KOPT-K1 (cell line): ENCODE data around the gene A4GALT.
"Not testable (repeated sequence)": the region's sequence is repeated elsewhere in the genome, so short reads cannot be mapped to it uniquely, and the experiment has no call there.

Experiments used
- H3K27ac ChIP-seq: fragments of 200-600 bp; sonication (generic); 2 replicates; pipeline ENCODE4 v1.5.1; 2016; ENCODE audit warnings: antibody characterized with exemption, mild to moderate bottlenecking, low read depth, low read length; ENCODE audit not compliant: poor library complexity, severe bottlenecking
- H3K36me3 ChIP-seq: fragments of 200-600 bp; sonication (generic); 2 replicates; pipeline ENCODE4 v1.5.1; 2017; ENCODE audit warnings: antibody characterized with exemption, mild to moderate bottlenecking, low read length, moderate library complexity; ENCODE audit not compliant: insufficient read depth
- H3K9me3 ChIP-seq: fragments of 200-600 bp; sonication (generic); 2 replicates; pipeline ENCODE4 v1.5.1; 2017; ENCODE audit warnings: antibody characterized with exemption, low read length, mild to moderate bottlenecking; ENCODE audit not compliant: insufficient read depth, poor library complexity, severe bottlenecking

Gene A4GALT, protein sequence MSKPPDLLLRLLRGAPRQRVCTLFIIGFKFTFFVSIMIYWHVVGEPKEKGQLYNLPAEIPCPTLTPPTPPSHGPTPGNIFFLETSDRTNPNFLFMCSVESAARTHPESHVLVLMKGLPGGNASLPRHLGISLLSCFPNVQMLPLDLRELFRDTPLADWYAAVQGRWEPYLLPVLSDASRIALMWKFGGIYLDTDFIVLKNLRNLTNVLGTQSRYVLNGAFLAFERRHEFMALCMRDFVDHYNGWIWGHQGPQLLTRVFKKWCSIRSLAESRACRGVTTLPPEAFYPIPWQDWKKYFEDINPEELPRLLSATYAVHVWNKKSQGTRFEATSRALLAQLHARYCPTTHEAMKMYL

DNA sequence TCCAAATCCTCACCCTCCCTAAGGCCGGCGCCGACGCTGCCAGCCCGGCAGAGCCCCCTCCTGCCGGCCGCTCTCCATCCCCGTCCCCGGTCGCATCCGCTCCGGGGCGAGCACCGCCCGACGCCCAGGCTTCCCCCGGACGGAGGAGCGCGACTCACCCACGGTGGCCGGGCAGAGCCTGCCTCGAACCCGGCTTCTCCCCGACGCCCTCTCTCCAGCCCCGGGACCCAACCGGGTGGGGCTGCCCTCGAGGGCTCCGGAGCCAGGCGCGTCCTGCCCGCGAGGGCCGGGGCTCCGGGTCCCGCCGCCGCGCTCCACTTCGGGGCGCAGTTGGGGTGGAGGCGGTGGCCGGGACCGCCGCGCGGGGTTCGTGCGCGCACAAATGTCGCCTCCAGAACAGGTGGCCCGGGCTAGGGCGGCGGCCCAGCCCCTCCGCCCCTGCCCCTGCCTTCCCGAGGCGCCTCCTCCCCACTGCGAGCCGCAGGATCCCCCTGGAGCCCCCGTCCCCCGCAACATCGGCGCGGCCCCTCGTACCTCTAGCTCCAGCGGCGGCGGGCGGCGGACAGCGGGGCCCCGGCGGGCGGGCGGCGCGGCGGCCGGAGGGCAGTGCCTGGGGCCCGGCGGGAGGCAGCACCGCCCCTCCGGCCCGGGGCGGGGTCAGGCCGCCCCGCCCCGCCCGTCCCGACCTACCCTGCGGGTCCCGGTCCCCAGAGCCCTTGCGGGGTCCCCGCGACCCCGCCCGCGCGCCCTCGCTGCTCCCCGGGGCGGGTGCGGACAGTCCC, at the start of gene A4GALT:
A4GALT (minus strand) TSS at position 608 of the 782 bp plus-strand sequence. CDS start 26,919 bp downstream, outside the sequence.
- Histone ChIP-seq H3K9me3 (no peaks in the 10 kb centered on the region), H3K27ac (no peak within 1 kb of the TSS), H3K36me3 (no peaks in the 10 kb centered on the region)

DNA sequence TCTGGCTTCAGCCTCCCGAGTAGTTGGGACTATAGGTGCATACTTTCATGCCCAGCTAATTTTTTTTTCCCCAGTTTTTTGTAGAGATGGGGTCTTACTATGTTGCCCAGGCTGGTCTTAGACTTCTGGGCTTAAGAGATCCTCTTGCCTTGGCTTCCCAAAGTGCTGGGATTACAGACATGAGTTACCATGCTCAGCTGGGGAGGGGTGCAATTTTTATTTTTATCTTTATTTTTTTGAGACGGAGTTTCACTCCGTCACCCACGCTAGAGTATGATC, 49.7 kb upstream of the A4GALT start:
- Histone ChIP-seq H3K9me3 (no peaks in the 10 kb centered on the region), H3K36me3 (no peaks in the 10 kb centered on the region), H3K27ac (no peak overlapping the region)

DNA sequence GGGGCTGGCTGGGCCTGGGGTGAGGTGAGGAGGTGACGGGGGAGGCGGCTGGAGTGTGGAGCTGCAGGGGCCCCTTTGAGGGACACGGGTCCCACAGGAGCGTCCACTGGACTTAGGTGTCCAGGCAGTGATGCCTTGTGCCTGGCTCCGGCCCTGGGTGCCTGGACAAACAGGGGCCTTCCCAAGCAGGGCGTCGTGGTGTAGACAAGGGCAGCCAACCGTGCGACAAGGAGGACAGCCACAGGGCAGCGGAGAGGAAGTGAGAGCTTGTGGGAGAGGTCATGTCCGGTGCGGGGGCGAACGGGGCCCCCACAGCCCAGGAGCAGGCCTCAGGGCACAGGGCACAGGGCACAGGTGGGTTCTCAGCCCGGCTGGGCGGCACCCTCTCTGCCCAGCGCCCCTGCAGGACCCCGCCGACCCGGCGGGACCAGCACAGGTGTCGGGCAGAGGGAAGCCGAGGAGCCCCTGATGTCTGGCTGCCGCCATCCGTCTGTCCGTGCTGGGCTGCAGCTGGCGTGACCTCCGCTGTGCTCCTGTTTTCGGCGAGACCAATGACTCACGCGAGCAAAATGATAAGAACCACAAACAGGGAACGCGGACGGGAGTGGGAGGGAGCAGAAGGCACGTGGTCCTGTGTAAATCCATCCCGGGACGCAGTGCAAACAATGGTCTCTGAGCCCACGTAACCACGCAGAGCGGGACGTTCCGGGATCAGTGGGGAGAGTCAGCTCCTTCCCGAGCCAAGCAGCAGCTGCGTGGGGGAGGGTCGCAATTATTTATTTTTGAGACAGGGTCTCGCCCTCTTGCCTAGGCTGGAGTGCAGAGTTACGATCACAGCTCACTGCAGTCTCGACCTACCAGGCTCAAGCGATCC, 49.1 kb upstream of the A4GALT start:
- Histone ChIP-seq H3K9me3 (no peaks in the 10 kb centered on the region), H3K36me3 (no peaks in the 10 kb centered on the region), H3K27ac (no peak overlapping the region)

DNA sequence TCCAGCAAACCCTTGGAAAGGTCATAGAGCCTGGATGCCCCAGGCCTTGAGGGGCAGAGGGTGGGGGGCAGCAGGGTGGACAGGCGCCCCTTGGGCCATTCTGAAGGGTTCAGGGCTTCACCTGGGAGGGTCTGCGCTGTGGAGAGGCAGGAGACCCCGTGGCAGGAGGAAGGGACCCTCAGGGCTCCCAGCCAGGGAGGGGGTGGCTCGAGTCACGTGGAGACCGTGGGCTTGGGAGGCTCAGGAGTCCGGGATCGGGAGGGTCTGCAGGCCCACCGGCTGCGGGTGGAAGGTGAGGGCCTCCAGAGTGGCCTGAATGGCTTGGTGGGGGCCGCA, 48.5 kb upstream of the A4GALT start:
- H3K36me3 ChIP-seq, result no peaks in the 10 kb centered on the region
- H3K27ac ChIP-seq, result no peak overlapping the region
- H3K9me3 ChIP-seq, result no peaks in the 10 kb centered on the region

DNA sequence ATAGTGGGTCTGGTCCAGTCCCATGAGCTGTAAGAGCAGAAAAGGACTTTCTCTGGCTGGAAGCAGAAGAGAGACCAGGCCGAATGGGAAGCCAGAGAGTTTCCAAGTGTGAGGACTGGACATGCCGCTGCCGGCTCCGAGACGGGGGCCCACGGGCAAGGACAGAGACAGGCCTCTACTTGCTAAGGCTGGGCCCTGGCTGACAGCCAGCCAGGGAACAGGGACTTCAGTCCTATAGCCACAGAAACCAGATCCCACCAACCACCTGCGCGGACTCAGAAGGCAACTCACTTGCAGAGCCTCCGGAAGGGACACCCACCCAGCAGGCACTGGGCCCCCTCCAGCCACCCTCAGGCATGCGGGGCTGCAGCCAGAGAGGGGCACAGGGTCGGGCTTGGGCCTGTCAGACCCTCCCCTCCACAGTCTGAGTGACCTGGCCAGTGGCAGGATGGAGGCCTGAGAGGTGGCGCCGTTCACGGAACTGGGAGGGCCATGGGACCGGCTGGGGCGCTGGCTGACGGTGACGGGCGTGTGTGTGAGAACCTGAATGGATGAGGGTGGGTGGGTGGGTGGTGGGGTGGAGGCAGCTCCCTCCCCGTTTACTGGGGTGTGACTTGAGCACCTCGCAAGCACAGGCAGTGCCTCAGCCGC, 47.8 kb upstream of the A4GALT start:
- H3K27ac ChIP-seq, result no peak overlapping the region

DNA sequence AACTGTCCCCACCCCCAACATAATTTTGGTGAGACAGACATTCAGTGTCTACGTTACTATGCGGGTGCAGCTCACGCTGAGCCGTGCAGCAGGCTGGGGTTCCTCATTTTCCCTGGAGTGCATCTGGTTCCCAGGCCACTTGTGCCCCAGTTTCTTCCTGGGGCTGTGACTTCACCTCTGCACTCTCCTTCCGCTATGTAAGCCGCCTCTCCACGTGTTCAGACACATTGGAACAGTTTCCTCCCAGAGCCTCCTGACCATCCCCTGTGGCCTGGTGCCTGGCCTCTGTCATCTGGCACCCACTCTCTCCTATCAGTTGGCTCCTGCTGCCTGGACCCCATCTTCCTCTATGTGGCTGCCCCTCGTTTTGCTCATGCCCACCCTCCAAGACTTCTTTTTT, 46.2 kb upstream of the A4GALT start:
- H3K27ac ChIP-seq, result no peak overlapping the region
- no peaks in the 10 kb centered on the region for H3K9me3 ChIP-seq
- no peaks in the 10 kb centered on the region for H3K36me3 ChIP-seq

More for the DNA sequence above, 47.8 kb upstream of the A4GALT start:
- Histone ChIP-seq H3K36me3 (no peaks in the 10 kb centered on the region), H3K9me3 (no peaks in the 10 kb centered on the region)

DNA sequence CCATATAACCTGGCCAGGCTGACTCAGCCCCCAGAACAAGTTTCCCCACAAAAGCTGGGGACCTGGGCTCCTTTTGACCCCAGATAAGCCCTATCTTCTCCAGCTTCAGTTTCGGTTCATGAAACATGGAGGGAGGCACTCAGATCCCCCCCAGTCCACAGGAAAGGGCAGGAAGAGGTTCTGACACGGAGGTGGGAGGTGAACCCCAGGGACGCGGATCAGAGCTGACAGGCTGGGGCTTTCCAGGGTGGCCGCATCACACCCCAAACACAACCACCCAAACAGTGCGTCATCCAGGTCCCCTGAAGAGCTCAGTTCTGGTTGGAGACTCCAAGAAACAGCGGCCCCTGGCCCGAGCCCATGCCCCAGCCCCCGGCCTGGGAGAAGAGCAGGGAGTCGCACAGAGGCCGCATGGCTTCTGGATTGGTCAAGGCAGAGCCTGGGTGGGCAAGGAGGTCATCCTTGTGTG, 44.3 kb upstream of the A4GALT start:
- Histone ChIP-seq H3K9me3 (no peaks in the 10 kb centered on the region), H3K27ac (no peak overlapping the region), H3K36me3 (no peaks in the 10 kb centered on the region)

DNA sequence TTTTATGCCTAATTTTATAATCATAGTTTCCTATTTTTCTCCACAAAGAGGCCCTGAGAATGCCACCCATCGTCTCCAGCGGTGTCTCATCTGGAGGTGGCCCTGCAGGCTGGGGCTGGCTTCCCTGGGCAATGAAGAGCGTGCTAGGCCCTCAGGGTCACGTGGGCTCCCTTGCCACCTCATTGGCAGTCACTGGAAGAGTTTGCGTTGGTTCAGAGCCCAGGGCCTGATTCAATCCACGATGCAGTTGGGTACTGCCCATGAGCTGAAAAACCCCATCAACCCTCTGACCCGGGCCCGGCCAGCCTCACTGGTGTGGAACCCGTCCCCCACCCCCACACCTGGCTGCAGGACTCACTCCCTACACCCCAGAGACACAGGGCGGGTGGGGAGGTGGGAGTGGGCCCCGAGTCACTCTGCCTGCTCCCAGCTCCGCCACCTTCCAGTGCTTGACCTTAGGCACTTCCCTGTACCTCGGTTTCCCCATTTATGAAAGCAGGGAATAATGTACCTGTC, 43.4 kb upstream of the A4GALT start:
- H3K36me3 ChIP-seq, result no peaks in the 10 kb centered on the region
- no peaks in the 10 kb centered on the region for H3K9me3 ChIP-seq
- no peak overlapping the region for H3K27ac ChIP-seq

DNA sequence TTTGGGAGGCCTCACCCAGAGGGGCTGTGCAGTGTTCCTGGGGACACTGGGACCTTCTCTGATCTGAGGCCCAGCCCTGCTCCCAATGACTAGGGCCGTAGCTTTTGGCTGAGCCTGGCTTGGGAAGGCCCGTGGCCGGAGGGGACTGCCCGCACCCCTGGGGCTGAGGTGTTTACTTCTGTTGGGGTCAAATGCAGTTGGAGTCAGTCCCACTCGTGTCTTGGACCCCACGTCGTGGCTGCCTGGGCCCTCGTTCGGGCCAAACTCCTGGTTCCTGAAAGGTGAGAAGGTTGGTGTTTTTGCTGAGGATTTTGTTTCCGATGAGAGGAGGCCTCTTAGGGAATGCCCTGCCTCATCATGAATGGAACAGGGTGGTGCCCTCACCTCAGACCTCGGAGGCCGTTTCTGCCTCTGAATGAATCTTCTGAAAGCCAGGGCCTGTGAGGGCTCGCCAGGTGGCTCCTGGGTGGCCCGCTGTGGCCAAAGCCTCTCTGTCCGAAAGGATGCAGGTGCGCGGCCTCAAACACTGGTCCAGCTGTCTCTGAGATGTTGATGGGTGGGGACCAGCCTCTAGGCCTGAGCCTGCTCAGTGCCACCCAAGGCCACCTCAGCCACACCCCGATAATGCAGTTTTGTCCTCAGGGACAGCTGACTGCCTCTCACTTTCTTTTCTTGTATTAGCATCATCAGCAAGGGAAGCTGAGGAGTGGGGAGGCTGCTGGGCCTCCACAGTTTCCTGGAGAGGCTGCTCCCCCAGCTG, 40.3 kb upstream of the A4GALT start:
- no peak overlapping the region for H3K27ac ChIP-seq
- H3K36me3 ChIP-seq, result no peaks in the 10 kb centered on the region

DNA sequence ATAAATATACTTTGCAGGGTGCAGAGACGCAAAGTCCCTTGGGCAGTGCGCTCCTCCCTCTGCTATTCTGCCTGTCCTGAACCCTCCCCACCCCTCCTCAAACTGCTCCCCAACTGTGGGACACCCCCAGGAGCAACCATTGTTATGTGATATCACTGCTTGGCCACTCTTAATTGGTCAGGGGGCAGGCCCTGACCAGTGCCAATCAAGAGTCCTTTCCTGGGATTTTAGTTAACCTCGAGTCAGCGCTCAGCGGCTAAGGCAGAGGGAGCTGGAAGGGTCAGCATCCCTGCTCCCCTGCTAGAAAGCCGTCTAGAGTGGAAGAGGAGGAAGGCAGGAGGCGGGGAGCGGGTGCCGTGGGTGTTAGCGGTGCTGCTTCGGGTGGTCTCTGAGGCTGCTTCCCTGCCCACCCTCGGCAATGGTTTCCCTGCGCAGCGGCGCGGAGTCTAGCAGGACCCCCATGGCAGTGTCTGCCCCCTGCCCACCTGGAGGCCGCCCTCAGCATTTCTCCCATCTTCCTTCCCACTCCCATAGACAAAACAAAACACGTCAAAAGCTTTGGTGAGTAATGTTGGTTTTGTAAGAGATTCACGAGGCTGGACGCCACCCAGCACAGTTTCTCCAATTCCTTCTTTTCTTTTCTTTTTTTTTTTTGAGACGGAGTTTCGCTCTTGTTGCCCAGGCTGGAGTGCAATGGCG, 38.4 kb upstream of the A4GALT start:
- Histone ChIP-seq H3K9me3 (no peaks in the 10 kb centered on the region), H3K36me3 (no peaks in the 10 kb centered on the region), H3K27ac (no peak overlapping the region)

More for the DNA sequence above, 40.3 kb upstream of the A4GALT start:
- H3K9me3 ChIP-seq, result no peaks in the 10 kb centered on the region

DNA sequence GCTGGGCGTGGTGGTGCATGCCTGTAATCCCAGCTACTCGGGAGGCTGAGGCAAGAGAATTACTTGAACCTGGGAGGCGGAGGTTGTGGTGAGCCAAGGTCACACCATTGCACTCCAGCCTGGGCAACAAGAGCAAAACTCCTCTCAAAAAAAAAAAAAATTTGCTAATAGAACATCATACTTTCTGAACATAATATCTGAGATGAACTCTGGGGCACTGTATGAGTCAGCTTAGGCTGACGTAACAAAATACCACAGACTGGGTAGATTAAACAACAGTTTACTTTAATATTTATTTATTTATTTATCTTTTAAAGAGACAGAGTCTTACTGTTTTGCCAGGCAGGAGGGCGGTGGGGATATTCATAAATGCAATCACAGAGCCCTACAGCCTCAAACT, 34.9 kb upstream of the A4GALT start:
- H3K27ac ChIP-seq, H3K9me3 ChIP-seq, H3K36me3 ChIP-seq: not testable (repeated sequence)

DNA sequence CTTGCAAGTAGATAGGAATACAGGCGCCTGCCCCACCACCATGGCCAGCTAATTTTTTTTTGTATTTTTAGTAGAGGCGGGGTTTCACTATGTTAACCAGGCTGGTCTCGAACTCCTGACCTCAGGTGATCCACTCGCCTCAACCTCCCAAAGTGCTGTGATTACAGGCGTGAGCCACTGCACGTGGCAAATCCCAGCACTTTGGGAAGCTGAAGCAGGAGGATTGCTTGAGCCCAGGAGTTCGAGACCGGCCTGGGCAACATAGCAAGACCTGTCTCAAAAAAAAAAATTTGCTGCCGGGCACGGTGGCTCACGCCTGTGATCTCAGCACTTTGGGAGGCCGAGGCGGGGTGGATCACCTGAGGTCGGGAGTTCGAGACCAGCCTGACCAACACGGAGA, 34.5 kb upstream of the A4GALT start:
- not testable (repeated sequence) for H3K36me3 ChIP-seq, H3K9me3 ChIP-seq, H3K27ac ChIP-seq

DNA sequence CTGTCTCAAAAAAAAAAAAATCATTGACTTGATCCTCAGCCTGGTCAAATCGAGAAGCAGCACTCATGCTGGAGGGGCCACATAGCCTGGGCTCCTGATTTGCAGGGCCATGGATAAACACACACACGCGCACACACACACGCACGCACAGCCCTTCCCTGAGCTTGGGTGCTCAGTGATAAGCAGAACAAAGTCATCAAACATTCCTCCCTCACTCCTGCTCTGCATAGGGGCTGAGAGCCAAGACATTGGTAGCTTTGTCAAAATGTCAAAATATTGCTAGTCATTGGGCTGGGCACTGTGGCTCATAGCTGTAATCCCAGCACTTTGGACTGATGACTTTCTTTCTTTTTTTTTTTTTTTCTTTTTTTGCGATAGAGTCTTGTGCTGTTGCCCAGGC, 34.0 kb upstream of the A4GALT start:
- no peaks in the 10 kb centered on the region for H3K9me3 ChIP-seq
- H3K27ac ChIP-seq, result no peak overlapping the region
- H3K36me3 ChIP-seq, result no peaks in the 10 kb centered on the region

DNA sequence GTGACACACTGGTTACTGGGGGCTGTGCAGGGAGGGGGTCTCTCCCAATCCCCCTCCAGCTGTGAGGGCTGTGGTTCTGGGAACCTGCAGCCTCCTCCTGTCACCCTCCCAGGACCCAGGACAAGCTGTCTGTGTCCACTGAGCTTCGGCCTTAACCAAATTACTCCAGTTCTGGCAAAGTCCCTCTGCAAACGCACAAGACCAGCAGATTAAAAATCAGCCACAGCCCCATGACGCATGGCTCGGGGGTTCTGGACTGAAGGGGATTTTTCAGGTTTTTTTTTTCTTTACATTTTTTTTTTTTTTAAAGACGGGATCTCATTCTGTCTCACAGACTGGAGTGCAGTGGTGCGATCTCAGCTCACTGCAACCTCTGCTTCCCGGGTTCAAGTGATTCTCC, 32.2 kb upstream of the A4GALT start:
- Histone ChIP-seq H3K9me3 (no peaks in the 10 kb centered on the region), H3K36me3 (no peaks in the 10 kb centered on the region), H3K27ac (no peak overlapping the region)
